Subcutaneous abdominal adipose tissue (tissue), 5 donors: ENCODE results near the gene SARDH.

Experiments
- H3K27ac ChIP-seq: one replicate; pipeline ENCODE4 v1.7.0; 2013; ENCODE audit warnings: low read depth, mild to moderate bottlenecking, inconsistent platforms, low read length, moderate library complexity
- H3K27me3 ChIP-seq, 5 donors: one replicate each; pipeline ENCODE4 v1.7.0; 2013; ENCODE audit warnings: low read length in 5 of 5, inconsistent platforms in 1 of 5; ENCODE audit not compliant: control insufficient read depth in 5 of 5, insufficient read depth in 4 of 5
- H3K36me3 ChIP-seq, 5 donors: one replicate each; pipeline ENCODE4 v1.7.0; 2013; ENCODE audit warnings: low read length in 5 of 5; ENCODE audit not compliant: control insufficient read depth in 5 of 5, insufficient read depth in 5 of 5
- H3K4me1 ChIP-seq, 5 donors: one replicate each; pipeline ENCODE4 v1.7.0; 2013; ENCODE audit warnings: low read length in 5 of 5, mild to moderate bottlenecking in 3 of 5, moderate library complexity in 1 of 5; ENCODE audit not compliant: control insufficient read depth in 5 of 5, insufficient read depth in 5 of 5
- H3K4me3 ChIP-seq, 5 donors: one replicate each; pipeline ENCODE4 v1.7.0; 2013; ENCODE audit warnings: low read length in 5 of 5, low read depth in 1 of 5
- H3K9ac ChIP-seq, 5 donors: one replicate each; pipeline ENCODE4 v1.7.0; 2013; ENCODE audit warnings: low read length in 5 of 5, mild to moderate bottlenecking in 4 of 5, moderate library complexity in 3 of 5
- H3K9me3 ChIP-seq, 5 donors: one replicate each; pipeline ENCODE4 v1.7.0; 2013; ENCODE audit warnings: low read length in 5 of 5; ENCODE audit not compliant: control insufficient read depth in 5 of 5
- donor health status: healthy.
- donor health status: healthy.
- donor health status: healthy.
- donor health status: healthy.
- donor health status: healthy.

SARDH gene

GRCh38 chr9:133728856-133729616 lies 9.1 kb downstream of the SARDH start:
- Histone ChIP-seq H3K9me3 (no peaks in the 10 kb centered on the region), H3K27ac (no peak overlapping the region), H3K36me3 (no peaks in the 10 kb centered on the region), H3K4me3 (no peak overlapping the region), H3K27me3 (peaks cover 4 to 27% (median 16%) of the 10 kb centered on the region in 5 donors), H3K9ac (no peak overlapping the region), H3K4me1 (no peaks in the 10 kb centered on the region)

GRCh38 chr9:133727876-133728441 lies 10.2 kb downstream of the SARDH start:
- Histone ChIP-seq H3K36me3 (no peaks in the 10 kb centered on the region), H3K4me1 (no peaks in the 10 kb centered on the region), H3K27me3 (peaks cover 4 to 22% (median 16%) of the 10 kb centered on the region in 5 donors), H3K9ac (no peak overlapping the region), H3K27ac (no peak overlapping the region), H3K9me3 (no peaks in the 10 kb centered on the region), H3K4me3 (no peak overlapping the region)

GRCh38 chr9:133727277-133727875 lies 10.8 kb downstream of the SARDH start:
- H3K27ac ChIP-seq, result no peak overlapping the region
- no peak overlapping the region for H3K4me3 ChIP-seq
- no peaks in the 10 kb centered on the region for H3K36me3 ChIP-seq
- no peak overlapping the region for H3K9ac ChIP-seq
- no peaks in the 10 kb centered on the region for H3K4me1 ChIP-seq
- peaks cover 4 to 22% (median 15%) of the 10 kb centered on the region in 5 donors for H3K27me3 ChIP-seq
- H3K9me3 ChIP-seq, result no peaks in the 10 kb centered on the region

GRCh38 chr9:133726401-133727276 lies 11.5 kb downstream of the SARDH start:
- no peak overlapping the region for H3K27ac ChIP-seq
- H3K9ac ChIP-seq, result no peak overlapping the region
- no peak overlapping the region for H3K4me3 ChIP-seq
- no peaks in the 10 kb centered on the region for H3K9me3 ChIP-seq
- no peaks in the 10 kb centered on the region for H3K36me3 ChIP-seq
- H3K4me1 ChIP-seq, result no peaks in the 10 kb centered on the region
- peaks cover 4 to 22% (median 15%) of the 10 kb centered on the region in 5 donors for H3K27me3 ChIP-seq

GRCh38 chr9:133725886-133726285 lies 12.3 kb downstream of the SARDH start:
- Histone ChIP-seq H3K36me3 (no peaks in the 10 kb centered on the region), H3K27ac (no peak overlapping the region), H3K9ac (no peak overlapping the region), H3K4me1 (no peaks in the 10 kb centered on the region), H3K4me3 (no peak overlapping the region), H3K9me3 (no peaks in the 10 kb centered on the region), H3K27me3 (peaks cover 4 to 22% (median 14%) of the 10 kb centered on the region in 5 donors)

- H3K27me3 ChIP-seq, result peaks cover 9 to 31% (median 21%) of the 10 kb centered on the region in 5 donors
- peaks cover 3 to 26% (median 15%) of the 10 kb centered on the region in 5 donors for H3K4me1 ChIP-seq
- no peak overlapping the region for H3K9ac ChIP-seq
- H3K27ac ChIP-seq, result no peak overlapping the region
- no peaks in the 10 kb centered on the region for H3K36me3 ChIP-seq
- H3K9me3 ChIP-seq, result no peaks in the 10 kb centered on the region
- no peak overlapping the region for H3K4me3 ChIP-seq
Measured at GRCh38 chr9:133718563-133719315, 19.4 kb downstream of the SARDH start.

- Histone ChIP-seq H3K9ac (no peak overlapping the region), H3K4me1 (peaks cover 3 to 27% (median 15%) of the 10 kb centered on the region in 5 donors), H3K4me3 (no peak overlapping the region), H3K27ac (no peak overlapping the region), H3K36me3 (no peaks in the 10 kb centered on the region), H3K9me3 (no peaks in the 10 kb centered on the region), H3K27me3 (peaks cover 14 to 36% (median 27%) of the 10 kb centered on the region in 5 donors)
Measured at GRCh38 chr9:133717113-133718031, 20.8 kb downstream of the SARDH start.

GRCh38 chr9:133716564-133717112 lies 21.5 kb downstream of the SARDH start:
- Histone ChIP-seq H3K27me3 (peaks cover 14 to 41% (median 27%) of the 10 kb centered on the region in 5 donors), H3K27ac (no peak overlapping the region), H3K9me3 (no peaks in the 10 kb centered on the region), H3K36me3 (no peaks in the 10 kb centered on the region), H3K4me3 (no peak overlapping the region), H3K9ac (no peak overlapping the region), H3K4me1 (peaks cover 3 to 33% (median 22%) of the 10 kb centered on the region in 5 donors)
